ENCODE measurements around the gene C11orf42.

C11orf42 gene

GRCh38 chr11:6251120-6251733 is 45.9 kb downstream of the C11orf42 start:
- H3K9ac ChIP-seq (ENCODE audit: low read depth in 1 of 2, low read length in 2 of 2), result no peak overlapping the region
- H3K36me3 ChIP-seq (ENCODE audit: control insufficient read depth in 1 of 2, insufficient read depth in 2 of 2, low read length in 2 of 2), result no peaks in the 10 kb centered on the region
- H3K4me3 ChIP-seq (ENCODE audit: low read depth in 1 of 2, low read length in 2 of 2), result no peak overlapping the region
- peaks cover 22% of the 10 kb centered on the region in 2 donors for H3K4me1 ChIP-seq (ENCODE audit: control insufficient read depth in 1 of 2, insufficient read depth in 2 of 2, low read length in 2 of 2)
- no peaks in the 10 kb centered on the region for H3K27me3 ChIP-seq (ENCODE audit: control insufficient read depth in 1 of 2, insufficient read depth in 2 of 2, low read length in 2 of 2)
- no peaks in the 10 kb centered on the region for H3K9me3 ChIP-seq (ENCODE audit: control insufficient read depth in 1 of 2, low read length in 2 of 2)
- no peak overlapping the region for H3K27ac ChIP-seq (ENCODE audit: low read depth, low read length)

GRCh38 chr11:6251990-6252473 is 46.7 kb downstream of the C11orf42 start:
- peak overlapping the region; percentile 22 for H3K27ac ChIP-seq (ENCODE audit: low read depth, low read length)
- peaks cover 22% of the 10 kb centered on the region in 2 donors for H3K4me1 ChIP-seq (ENCODE audit: control insufficient read depth in 1 of 2, insufficient read depth in 2 of 2, low read length in 2 of 2)

GRCh38 chr11:6253197-6253596 is 47.8 kb downstream of the C11orf42 start:
- no peaks in the 10 kb centered on the region for H3K36me3 ChIP-seq (ENCODE audit: control insufficient read depth in 1 of 2, insufficient read depth in 2 of 2, low read length in 2 of 2)
- H3K27me3 ChIP-seq (ENCODE audit: control insufficient read depth in 1 of 2, insufficient read depth in 2 of 2, low read length in 2 of 2), result peaks cover 7 to 16% of the 10 kb centered on the region in 2 donors
- H3K27ac ChIP-seq (ENCODE audit: low read depth, low read length), result no peak overlapping the region
- no peak overlapping the region for H3K4me3 ChIP-seq (ENCODE audit: low read depth in 1 of 2, low read length in 2 of 2)
- peaks cover 22% of the 10 kb centered on the region in 2 donors for H3K4me1 ChIP-seq (ENCODE audit: control insufficient read depth in 1 of 2, insufficient read depth in 2 of 2, low read length in 2 of 2)
- no peaks in the 10 kb centered on the region for H3K9me3 ChIP-seq (ENCODE audit: control insufficient read depth in 1 of 2, low read length in 2 of 2)
- H3K9ac ChIP-seq (ENCODE audit: low read depth in 1 of 2, low read length in 2 of 2), result no peak overlapping the region

More at GRCh38 chr11:6251990-6252473, 46.7 kb downstream of the C11orf42 start:
- H3K9ac ChIP-seq (ENCODE audit: low read depth in 1 of 2, low read length in 2 of 2), result no peak overlapping the region
- no peak overlapping the region for H3K4me3 ChIP-seq (ENCODE audit: low read depth in 1 of 2, low read length in 2 of 2)
- H3K36me3 ChIP-seq (ENCODE audit: control insufficient read depth in 1 of 2, insufficient read depth in 2 of 2, low read length in 2 of 2), result no peaks in the 10 kb centered on the region
- H3K27me3 ChIP-seq (ENCODE audit: control insufficient read depth in 1 of 2, insufficient read depth in 2 of 2, low read length in 2 of 2), result peaks cover 0 to 5% of the 10 kb centered on the region in 2 donors
- H3K9me3 ChIP-seq (ENCODE audit: control insufficient read depth in 1 of 2, low read length in 2 of 2), result no peaks in the 10 kb centered on the region

GRCh38 chr11:6258141-6258540 is 52.8 kb downstream of the C11orf42 start:
- Histone ChIP-seq H3K9ac (ENCODE audit: low read depth in 1 of 2, low read length in 2 of 2) (no peak overlapping the region), H3K27ac (ENCODE audit: low read depth, low read length) (no peak overlapping the region), H3K4me1 (ENCODE audit: control insufficient read depth in 1 of 2, insufficient read depth in 2 of 2, low read length in 2 of 2) (peaks cover 9 to 15% of the 10 kb centered on the region in 2 donors), H3K4me3 (ENCODE audit: low read depth in 1 of 2, low read length in 2 of 2) (no peak overlapping the region), H3K27me3 (ENCODE audit: control insufficient read depth in 1 of 2, insufficient read depth in 2 of 2, low read length in 2 of 2) (peaks cover 35 to 56% of the 10 kb centered on the region in 2 donors), H3K36me3 (ENCODE audit: control insufficient read depth in 1 of 2, insufficient read depth in 2 of 2, low read length in 2 of 2) (no peaks in the 10 kb centered on the region), H3K9me3 (ENCODE audit: control insufficient read depth in 1 of 2, low read length in 2 of 2) (no peaks in the 10 kb centered on the region)

- peaks cover 35 to 56% of the 10 kb centered on the region in 2 donors for H3K27me3 ChIP-seq (ENCODE audit: control insufficient read depth in 1 of 2, insufficient read depth in 2 of 2, low read length in 2 of 2)
- peaks cover 9 to 12% of the 10 kb centered on the region in 2 donors for H3K4me1 ChIP-seq (ENCODE audit: control insufficient read depth in 1 of 2, insufficient read depth in 2 of 2, low read length in 2 of 2)
- no peak overlapping the region for H3K9ac ChIP-seq (ENCODE audit: low read depth in 1 of 2, low read length in 2 of 2)
- H3K36me3 ChIP-seq (ENCODE audit: control insufficient read depth in 1 of 2, insufficient read depth in 2 of 2, low read length in 2 of 2), result no peaks in the 10 kb centered on the region
- H3K27ac ChIP-seq (ENCODE audit: low read depth, low read length), result no peak overlapping the region
- no peaks in the 10 kb centered on the region for H3K9me3 ChIP-seq (ENCODE audit: control insufficient read depth in 1 of 2, low read length in 2 of 2)
- peak overlapping the region; percentile 48 to 58 for H3K4me3 ChIP-seq (ENCODE audit: low read depth in 1 of 2, low read length in 2 of 2)
Observed at GRCh38 chr11:6258571-6259081, 53.3 kb downstream of the C11orf42 start.

GRCh38 chr11:6260207-6260726 is 54.9 kb downstream of the C11orf42 start:
- peaks cover 9 to 12% of the 10 kb centered on the region in 2 donors for H3K4me1 ChIP-seq (ENCODE audit: control insufficient read depth in 1 of 2, insufficient read depth in 2 of 2, low read length in 2 of 2)
- peaks cover 40 to 56% of the 10 kb centered on the region in 2 donors for H3K27me3 ChIP-seq (ENCODE audit: control insufficient read depth in 1 of 2, insufficient read depth in 2 of 2, low read length in 2 of 2)
- H3K27ac ChIP-seq (ENCODE audit: low read depth, low read length), result no peak overlapping the region
- H3K9me3 ChIP-seq (ENCODE audit: control insufficient read depth in 1 of 2, low read length in 2 of 2), result no peaks in the 10 kb centered on the region
- H3K36me3 ChIP-seq (ENCODE audit: control insufficient read depth in 1 of 2, insufficient read depth in 2 of 2, low read length in 2 of 2), result no peaks in the 10 kb centered on the region
- no peak overlapping the region for H3K4me3 ChIP-seq (ENCODE audit: low read depth in 1 of 2, low read length in 2 of 2)
- H3K9ac ChIP-seq (ENCODE audit: low read depth in 1 of 2, low read length in 2 of 2), result no peak overlapping the region
